HepG2 (cell line): ENCODE measurements around the gene ALDH2. TPM values are rescaled to one million over a fixed set of nuclear protein-coding genes. Genes with fewer than 3 reads are reported as not detected.

Experiments
- ATAC-seq: fragments of 200-7000 bp; cut with Tn5 transposase; 3 replicates; pipeline ENCODE4 v1.9.1; 2020; ENCODE audit warnings: mild to moderate bottlenecking, moderate library complexity
- BruUV-seq: library from RNA; stranded (reverse); fragments of 400-500 nt; replicated peaks from 2 replicates; lab custom pipeline; 2021; lab: Mats Ljungman, UMichigan
- CTCF ChIA-PET: fragments of 300-600 bp; formaldehyde crosslinking; extraction: SDS; loops from one replicate; lab custom pipeline; 2021; ENCODE audit warnings: low total read pairs, inconsistent platforms, low intra/inter-chr PET ratio; lab: Yijun Ruan, JAX
- POLR2A ChIA-PET: fragments of 350-600 bp; sonication (Branson Sonifier 250); formaldehyde crosslinking; loops from one replicate; lab custom pipeline; 2020; ENCODE audit warnings: antibody characterized with exemption, inconsistent platforms; lab: Yijun Ruan, JAX
- DNase-seq: peaks from one replicate; pipeline ENCODE4 v3.0.0-alpha.2; 2015; ENCODE audit warnings: low spot score
- FAIRE-seq: peaks from 3 replicates; lab custom pipeline; 2011; peaks lifted over from hg19 to GRCh38; lab: Jason Lieb, UNC
- H2AFZ ChIP-seq: one replicate; pipeline ENCODE4 v1.6.1; 2011; ENCODE audit warnings: low read length, inconsistent platforms
- H3K27ac ChIP-seq: fragments of 300-600 bp; 3 replicates; pipeline ENCODE4 v1.8.0; 2011; ENCODE audit warnings: mixed run types, mild to moderate bottlenecking, mixed read lengths, low read length, inconsistent platforms; ENCODE audit not compliant: insufficient read depth; ENCODE audit errors: extremely low read length
- H3K27me3 ChIP-seq, 2 experiments: fragments of 200-600 bp in 1 of 2; 2 replicates in 1 of 2; 3 replicates in 1 of 2; pipeline versions ENCODE4 v1.6.0 to v1.8.0; 2011; ENCODE audit warnings: low read length in 2 of 2, mild to moderate bottlenecking in 2 of 2, moderate library complexity in 2 of 2, inconsistent platforms in 1 of 2; ENCODE audit not compliant: insufficient read depth in 2 of 2, control insufficient read depth in 1 of 2
- H3K36me3 ChIP-seq, 2 experiments: fragments of 200-600 bp in 1 of 2; replicated peaks in 1 of 2; 2 replicates in 1 of 2; 3 replicates in 1 of 2; pipeline versions ENCODE4 v1.5.1 to v1.8.0; 2011; ENCODE audit warnings: low read length in 2 of 2, inconsistent platforms in 1 of 2; ENCODE audit not compliant: insufficient read depth in 2 of 2, control insufficient read depth in 1 of 2
- H3K4me1 ChIP-seq: 2 replicates; pipeline ENCODE4 v1.5.1; 2012; ENCODE audit warnings: low read length, inconsistent platforms; ENCODE audit not compliant: insufficient read depth
- H3K4me2 ChIP-seq: 2 replicates; pipeline ENCODE4 v1.6.0; 2011; ENCODE audit warnings: low read depth, low read length, inconsistent platforms
- H3K4me3 ChIP-seq, 3 experiments: fragments of 200-600 bp in 1 of 3; sonication (generic), shearing (Covaris generic) in 1 of 3; replicated peaks in 1 of 3; 2 replicates each; pipeline ENCODE4 v1.5.1; 2011 to 2016; ENCODE audit warnings: low read length in 3 of 3, inconsistent platforms in 2 of 3, low read depth in 2 of 3, mild to moderate bottlenecking in 2 of 3, control low read depth in 1 of 3, mixed read lengths in 1 of 3; ENCODE audit not compliant: insufficient read depth in 1 of 3
- H3K79me2 ChIP-seq: one replicate; pipeline ENCODE4 v1.6.1; 2011; ENCODE audit warnings: low read length, inconsistent platforms; ENCODE audit not compliant: insufficient read depth
- H3K9ac ChIP-seq: 2 replicates; pipeline ENCODE4 v1.6.0; 2011; ENCODE audit warnings: mild to moderate bottlenecking, low read depth, low read length, inconsistent platforms; ENCODE audit not compliant: insufficient read depth
- H3K9me3 ChIP-seq: 2 replicates; pipeline ENCODE4 v1.5.1; 2012; ENCODE audit warnings: mild to moderate bottlenecking, low read length
- H4K20me1 ChIP-seq: 2 replicates; pipeline ENCODE4 v1.6.0; 2011; ENCODE audit warnings: inconsistent platforms, mild to moderate bottlenecking, low read length, moderate library complexity; ENCODE audit not compliant: insufficient read depth
- CBX1 ChIP-seq: IDR thresholded peaks from one replicate; pipeline ENCODE4 v1.6.1; 2016; ENCODE audit warnings: antibody characterized with exemption, low read depth
- JDP2 ChIP-seq: sonication (generic); formaldehyde crosslinking; IDR thresholded peaks from 2 replicates; pipeline ENCODE4 v1.8.1; 2022; ENCODE audit warnings: missing genetic modification reagents, borderline replicate concordance
- ZMYM4 ChIP-seq: sonication (generic); formaldehyde crosslinking; IDR thresholded peaks from 2 replicates; pipeline ENCODE4 v1.8.1; 2023; ENCODE audit warnings: mild to moderate bottlenecking, missing genetic modification reagents
- WGBS: methylation state at CpG from one replicate; pipeline ENCODE4 v1.1.6; 2017; ENCODE audit warnings: low lambda C conversion rate; 5-methylcytosine and 5-hydroxymethylcytosine counted together
- in situ Hi-C: cut with HindIII; loops from 2 replicates; pipeline ENCODE4 v1.10.0; 2017; ENCODE audit warnings: low pct_unique_long_range_greater_than_20kb; ENCODE audit not compliant: extremely low pct_ligation_motif_present
- intact Hi-C: fragments of 100-400 bp; cut with micrococcal nuclease; formaldehyde crosslinking; loops from one replicate; pipeline ENCODE4 v1.10.0; 2022; ENCODE audit not compliant: unreplicated experiment
- polyA plus RNA-seq, 8 experiments: library from polyadenylated mRNA; depleted of rRNA in 3 of 8; stranded (reverse) in 7 of 8; unstranded in 1 of 8; fragments of >200 nt; fragmentation: Illumina TruSeq in 4 of 8; extraction: Trizol in 4 of 8; gene quantifications; 2 replicates each; pipeline versions ENCODE4 v1.2.1 to v1.2.3, GENCODE V29; 2011 to 2016; ENCODE audit warnings: low read depth in 4 of 8, missing spikeins in 1 of 8, mixed read lengths in 1 of 8; ENCODE audit not compliant: insufficient read depth in 1 of 8
- total RNA-seq, 5 experiments: library from RNA; depleted of rRNA; stranded (reverse); fragments of >200 nt; fragmentation: Illumina TruSeq; extraction: Trizol; gene quantifications; 2 replicates each; pipeline ENCODE4 v1.2.3, GENCODE V29; 2016; ENCODE audit warnings: low read depth in 1 of 5
- TF ChIP-seq, protein P1 (sequence below): sonication (generic); formaldehyde crosslinking; IDR thresholded peaks from 2 replicates; pipeline ENCODE4 v1.5.0; 2020; ENCODE audit warnings: mild to moderate bottlenecking, missing genetic modification reagents
- TF ChIP-seq, protein P2 (sequence below): IDR thresholded peaks from 2 replicates; pipeline ENCODE4 v1.6.1; 2016
- TF ChIP-seq, protein P3 (sequence below): sonication (generic); formaldehyde crosslinking; IDR thresholded peaks from 2 replicates; pipeline ENCODE4 v1.5.0; 2020; ENCODE audit warnings: missing genetic modification reagents, mild to moderate bottlenecking, borderline replicate concordance
- TF ChIP-seq, protein P4 (sequence below): IDR thresholded peaks from 2 replicates; pipeline ENCODE4 v1.4.0; 2020; ENCODE audit warnings: mild to moderate bottlenecking, missing genetic modification reagents
- TF ChIP-seq, protein P5 (sequence below): sonication (generic); formaldehyde crosslinking; IDR thresholded peaks from 2 replicates; pipeline ENCODE4 v1.5.1; 2020; ENCODE audit warnings: mild to moderate bottlenecking, missing genetic modification reagents

The ALDH2 gene
- total and polyA plus RNA-seq, 2 of the 13 experiments (the other 11 are each of a cell fraction or from before 2014, with no cell fraction given) = 78.8 to 103 TPM

DNA sequence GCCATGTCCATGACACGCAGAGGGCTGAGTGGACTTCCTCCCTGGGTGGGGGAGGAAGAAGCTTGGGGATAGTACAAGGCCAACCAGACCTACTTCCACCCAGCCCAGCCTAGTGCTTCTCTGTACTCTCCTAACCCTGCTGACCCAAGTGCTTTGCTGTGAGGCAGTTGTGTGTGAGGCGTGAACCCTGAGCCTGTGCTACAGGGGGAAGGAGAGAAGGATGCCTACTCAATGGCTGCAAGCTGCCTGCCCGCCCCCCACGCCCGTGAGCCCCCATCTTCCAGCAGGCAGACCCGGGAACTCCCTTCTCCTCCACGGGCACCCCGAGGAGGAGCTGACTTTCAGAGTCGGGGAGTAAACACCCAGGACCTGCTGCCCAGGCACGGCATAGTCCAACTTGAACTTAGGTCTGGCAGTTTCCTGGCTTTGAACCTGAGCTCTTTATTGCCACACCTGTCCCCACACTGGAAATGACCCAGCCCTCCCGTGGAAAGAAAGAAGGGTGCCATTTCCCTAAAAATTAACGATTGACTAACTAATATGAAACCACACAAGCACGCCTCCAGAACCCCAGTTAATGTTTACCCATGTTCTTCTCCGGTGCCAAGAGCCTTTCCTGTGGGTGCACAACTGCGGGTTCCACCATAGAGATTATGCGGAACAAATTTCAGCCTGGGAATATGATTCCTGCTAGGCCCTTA is 10.8 kb downstream of the ALDH2 start:
- Histone ChIP-seq H3K9me3 (no peaks in the 10 kb centered on the region), H3K36me3 (peaks cover 4 to 21% of the 10 kb centered on the region in 2 experiments; a peak in 4 of 5 replicates), H3K4me1 (peaks cover 78% of the 10 kb centered on the region), H3K27ac (peak overlapping the region; percentile 43), H4K20me1 (peaks cover 7% of the 10 kb centered on the region; the same call in 1 of the 2 replicates), H2AFZ (no peak overlapping the region), H3K79me2 (peaks cover 15% of the 10 kb centered on the region), H3K4me2 (peak overlapping the region; percentile 69), H3K4me3 (peak overlapping the region; percentile 2 to 49 (median 9); a peak in 2 of 6 replicates), H3K9ac (no peak overlapping the region), H3K27me3 (no peaks in the 10 kb centered on the region)
- ChIA-PET CTCF (no interaction called here), POLR2A (interaction anchor here (0.9 to 4.5 kb wide), 2 partner anchors 10 to 11 kb away, joined by 3 to 94 read pairs; partner anchors contain the start of gene ALDH2)
- 12% methylated on average over 15 of the region's 16 CpGs for WGBS
- peak; percentile 65 for ATAC-seq
- DNase-seq = peak; percentile 87
- FAIRE-seq = peak; percentile 95
- in situ Hi-C loops = no loop called here
- intact Hi-C loops = loop anchor here (5.0 kb wide), 1 partner anchor 35 kb away; no protein-coding TSS in a partner anchor
- BruUV-seq = no TSS peak
- TF ChIP-seq JDP2 (CRISPR knock-in tag) (no peak), CBX1 (no peak), ZMYM4 (peak; percentile 27; the same call in 1 of the 2 replicates)
- TF ChIP-seq, protein P1, sequence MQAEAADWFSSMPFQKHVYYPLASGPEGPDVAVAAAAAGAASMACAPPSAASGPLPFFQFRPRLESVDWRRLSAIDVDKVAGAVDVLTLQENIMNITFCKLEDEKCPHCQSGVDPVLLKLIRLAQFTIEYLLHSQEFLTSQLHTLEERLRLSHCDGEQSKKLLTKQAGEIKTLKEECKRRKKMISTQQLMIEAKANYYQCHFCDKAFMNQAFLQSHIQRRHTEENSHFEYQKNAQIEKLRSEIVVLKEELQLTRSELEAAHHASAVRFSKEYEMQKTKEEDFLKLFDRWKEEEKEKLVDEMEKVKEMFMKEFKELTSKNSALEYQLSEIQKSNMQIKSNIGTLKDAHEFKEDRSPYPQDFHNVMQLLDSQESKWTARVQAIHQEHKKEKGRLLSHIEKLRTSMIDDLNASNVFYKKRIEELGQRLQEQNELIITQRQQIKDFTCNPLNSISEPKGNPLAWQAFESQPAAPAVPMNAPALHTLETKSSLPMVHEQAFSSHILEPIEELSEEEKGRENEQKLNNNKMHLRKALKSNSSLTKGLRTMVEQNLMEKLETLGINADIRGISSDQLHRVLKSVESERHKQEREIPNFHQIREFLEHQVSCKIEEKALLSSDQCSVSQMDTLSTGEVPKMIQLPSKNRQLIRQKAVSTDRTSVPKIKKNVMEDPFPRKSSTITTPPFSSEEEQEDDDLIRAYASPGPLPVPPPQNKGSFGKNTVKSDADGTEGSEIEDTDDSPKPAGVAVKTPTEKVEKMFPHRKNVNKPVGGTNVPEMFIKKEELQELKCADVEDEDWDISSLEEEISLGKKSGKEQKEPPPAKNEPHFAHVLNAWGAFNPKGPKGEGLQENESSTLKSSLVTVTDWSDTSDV = no peak
- TF ChIP-seq, protein P2, sequence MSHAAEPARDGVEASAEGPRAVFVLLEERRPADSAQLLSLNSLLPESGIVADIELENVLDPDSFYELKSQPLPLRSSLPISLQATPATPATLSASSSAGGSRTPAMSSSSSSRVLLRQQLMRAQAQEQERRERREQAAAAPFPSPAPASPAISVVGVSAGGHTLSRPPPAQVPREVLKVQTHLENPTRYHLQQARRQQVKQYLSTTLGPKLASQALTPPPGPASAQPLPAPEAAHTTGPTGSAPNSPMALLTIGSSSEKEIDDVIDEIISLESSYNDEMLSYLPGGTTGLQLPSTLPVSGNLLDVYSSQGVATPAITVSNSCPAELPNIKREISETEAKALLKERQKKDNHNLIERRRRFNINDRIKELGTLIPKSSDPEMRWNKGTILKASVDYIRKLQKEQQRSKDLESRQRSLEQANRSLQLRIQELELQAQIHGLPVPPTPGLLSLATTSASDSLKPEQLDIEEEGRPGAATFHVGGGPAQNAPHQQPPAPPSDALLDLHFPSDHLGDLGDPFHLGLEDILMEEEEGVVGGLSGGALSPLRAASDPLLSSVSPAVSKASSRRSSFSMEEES (CRISPR knock-in tag) = 0 out of 2 replicates have a peak, but pooled peaks have one; percentile 38
- TF ChIP-seq, protein P3, sequence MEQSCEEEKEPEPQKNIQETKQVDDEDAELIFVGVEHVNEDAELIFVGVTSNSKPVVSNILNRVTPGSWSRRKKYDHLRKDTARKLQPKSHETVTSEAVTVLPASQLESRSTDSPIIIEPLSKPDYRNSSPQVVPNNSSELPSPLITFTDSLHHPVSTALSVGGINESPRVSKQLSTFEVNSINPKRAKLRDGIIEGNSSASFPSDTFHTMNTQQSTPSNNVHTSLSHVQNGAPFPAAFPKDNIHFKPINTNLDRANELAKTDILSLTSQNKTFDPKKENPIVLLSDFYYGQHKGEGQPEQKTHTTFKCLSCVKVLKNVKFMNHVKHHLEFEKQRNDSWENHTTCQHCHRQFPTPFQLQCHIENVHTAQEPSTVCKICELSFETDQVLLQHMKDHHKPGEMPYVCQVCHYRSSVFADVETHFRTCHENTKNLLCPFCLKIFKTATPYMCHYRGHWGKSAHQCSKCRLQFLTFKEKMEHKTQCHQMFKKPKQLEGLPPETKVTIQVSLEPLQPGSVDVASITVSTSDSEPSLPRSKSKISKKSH (CRISPR knock-in tag) = 0 out of 2 replicates have a peak, but pooled peaks have one; percentile 25
- TF ChIP-seq, protein P4, sequence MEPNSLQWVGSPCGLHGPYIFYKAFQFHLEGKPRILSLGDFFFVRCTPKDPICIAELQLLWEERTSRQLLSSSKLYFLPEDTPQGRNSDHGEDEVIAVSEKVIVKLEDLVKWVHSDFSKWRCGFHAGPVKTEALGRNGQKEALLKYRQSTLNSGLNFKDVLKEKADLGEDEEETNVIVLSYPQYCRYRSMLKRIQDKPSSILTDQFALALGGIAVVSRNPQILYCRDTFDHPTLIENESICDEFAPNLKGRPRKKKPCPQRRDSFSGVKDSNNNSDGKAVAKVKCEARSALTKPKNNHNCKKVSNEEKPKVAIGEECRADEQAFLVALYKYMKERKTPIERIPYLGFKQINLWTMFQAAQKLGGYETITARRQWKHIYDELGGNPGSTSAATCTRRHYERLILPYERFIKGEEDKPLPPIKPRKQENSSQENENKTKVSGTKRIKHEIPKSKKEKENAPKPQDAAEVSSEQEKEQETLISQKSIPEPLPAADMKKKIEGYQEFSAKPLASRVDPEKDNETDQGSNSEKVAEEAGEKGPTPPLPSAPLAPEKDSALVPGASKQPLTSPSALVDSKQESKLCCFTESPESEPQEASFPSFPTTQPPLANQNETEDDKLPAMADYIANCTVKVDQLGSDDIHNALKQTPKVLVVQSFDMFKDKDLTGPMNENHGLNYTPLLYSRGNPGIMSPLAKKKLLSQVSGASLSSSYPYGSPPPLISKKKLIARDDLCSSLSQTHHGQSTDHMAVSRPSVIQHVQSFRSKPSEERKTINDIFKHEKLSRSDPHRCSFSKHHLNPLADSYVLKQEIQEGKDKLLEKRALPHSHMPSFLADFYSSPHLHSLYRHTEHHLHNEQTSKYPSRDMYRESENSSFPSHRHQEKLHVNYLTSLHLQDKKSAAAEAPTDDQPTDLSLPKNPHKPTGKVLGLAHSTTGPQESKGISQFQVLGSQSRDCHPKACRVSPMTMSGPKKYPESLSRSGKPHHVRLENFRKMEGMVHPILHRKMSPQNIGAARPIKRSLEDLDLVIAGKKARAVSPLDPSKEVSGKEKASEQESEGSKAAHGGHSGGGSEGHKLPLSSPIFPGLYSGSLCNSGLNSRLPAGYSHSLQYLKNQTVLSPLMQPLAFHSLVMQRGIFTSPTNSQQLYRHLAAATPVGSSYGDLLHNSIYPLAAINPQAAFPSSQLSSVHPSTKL = peak; percentile 87
- TF ChIP-seq, protein P5, sequence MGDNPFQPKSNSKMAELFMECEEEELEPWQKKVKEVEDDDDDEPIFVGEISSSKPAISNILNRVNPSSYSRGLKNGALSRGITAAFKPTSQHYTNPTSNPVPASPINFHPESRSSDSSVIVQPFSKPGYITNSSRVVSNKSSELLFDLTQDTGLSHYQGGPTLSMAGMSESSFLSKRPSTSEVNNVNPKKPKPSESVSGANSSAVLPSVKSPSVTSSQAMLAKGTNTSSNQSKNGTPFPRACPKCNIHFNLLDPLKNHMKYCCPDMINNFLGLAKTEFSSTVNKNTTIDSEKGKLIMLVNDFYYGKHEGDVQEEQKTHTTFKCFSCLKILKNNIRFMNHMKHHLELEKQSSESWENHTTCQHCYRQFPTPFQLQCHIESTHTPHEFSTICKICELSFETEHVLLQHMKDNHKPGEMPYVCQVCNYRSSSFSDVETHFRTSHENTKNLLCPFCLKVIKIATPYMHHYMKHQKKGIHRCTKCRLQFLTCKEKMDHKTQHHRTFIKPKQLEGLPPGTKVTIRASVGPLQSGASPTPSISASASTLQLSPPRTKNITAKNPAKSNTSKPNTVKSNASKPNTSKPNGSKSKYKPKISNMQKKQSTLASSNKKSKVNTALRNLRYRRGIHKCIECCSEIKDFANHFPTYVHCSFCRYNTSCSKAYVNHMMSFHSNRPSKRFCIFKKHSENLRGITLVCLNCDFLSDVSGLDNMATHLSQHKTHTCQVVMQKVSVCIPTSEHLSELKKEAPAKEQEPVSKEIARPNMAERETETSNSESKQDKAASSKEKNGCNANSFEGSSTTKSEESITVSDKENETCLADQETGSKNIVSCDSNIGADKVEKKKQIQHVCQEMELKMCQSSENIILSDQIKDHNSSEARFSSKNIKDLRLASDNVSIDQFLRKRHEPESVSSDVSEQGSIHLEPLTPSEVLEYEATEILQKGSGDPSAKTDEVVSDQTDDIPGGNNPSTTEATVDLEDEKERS (CRISPR knock-in tag) = no peak
